GM21737 (cell line): ENCODE data around the gene RAB7A.
"Not testable (repeated sequence)": the region's sequence is repeated elsewhere in the genome, so short reads cannot be mapped to it uniquely, and the experiment has no call there.

Experiments
- ATAC-seq: cut with Tn5 transposase; IDR thresholded peaks from one replicate; pipeline ENCODE4 v1.9.1; 2021; ENCODE audit warnings: mild to moderate bottlenecking, moderate library complexity; ENCODE audit not compliant: unreplicated experiment

RAB7A gene

DNA sequence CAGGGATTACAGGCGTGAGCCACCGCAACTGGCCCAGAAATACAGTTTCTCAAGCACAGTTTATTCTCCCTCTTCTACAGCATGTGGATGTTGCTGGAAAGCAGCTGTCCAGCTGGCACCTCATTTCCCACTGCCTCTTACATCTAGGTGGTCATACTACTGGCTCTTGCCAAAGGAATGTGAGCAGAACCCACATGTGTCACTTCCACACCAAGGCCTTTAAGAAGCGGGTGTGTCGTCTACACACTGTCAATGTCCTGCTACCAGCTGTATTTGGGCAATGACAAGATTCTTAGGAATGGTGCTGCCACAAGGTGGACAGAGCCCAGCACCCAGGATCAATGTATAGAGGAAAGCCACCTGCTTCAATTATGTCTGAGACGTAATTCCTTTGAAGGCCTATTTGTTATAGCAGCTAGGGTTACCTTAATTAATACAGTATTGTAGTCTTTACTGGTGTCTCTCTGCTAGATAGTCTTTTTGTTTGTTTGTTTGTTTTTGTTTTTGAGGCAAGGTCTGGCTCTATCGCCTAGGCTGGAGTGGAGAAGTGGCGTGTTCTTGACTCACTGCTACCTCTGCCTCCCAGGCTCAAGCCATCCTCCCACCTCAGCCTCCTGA is 15.1 kb upstream of the RAB7A start:
- no peak for ATAC-seq

DNA sequence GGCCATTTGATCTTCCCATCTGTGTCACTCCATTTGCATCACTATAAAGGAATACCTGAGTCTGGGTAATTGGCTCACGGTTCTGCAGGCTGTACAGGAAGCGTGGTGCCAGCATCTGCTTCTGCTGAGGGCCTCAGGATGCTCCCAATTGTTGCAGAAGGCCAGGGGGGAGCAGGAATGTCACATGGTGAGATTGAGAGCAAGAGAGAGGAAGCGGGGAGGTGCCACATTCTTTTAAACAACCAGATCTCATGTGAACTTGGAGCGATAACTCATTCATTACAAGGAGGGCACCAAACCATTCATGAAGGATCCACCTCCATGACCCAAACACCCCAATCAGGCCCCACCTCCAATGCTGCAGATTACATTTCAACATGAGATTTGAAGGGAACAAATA is 13.1 kb upstream of the RAB7A start:
- ATAC-seq: no peak

DNA sequence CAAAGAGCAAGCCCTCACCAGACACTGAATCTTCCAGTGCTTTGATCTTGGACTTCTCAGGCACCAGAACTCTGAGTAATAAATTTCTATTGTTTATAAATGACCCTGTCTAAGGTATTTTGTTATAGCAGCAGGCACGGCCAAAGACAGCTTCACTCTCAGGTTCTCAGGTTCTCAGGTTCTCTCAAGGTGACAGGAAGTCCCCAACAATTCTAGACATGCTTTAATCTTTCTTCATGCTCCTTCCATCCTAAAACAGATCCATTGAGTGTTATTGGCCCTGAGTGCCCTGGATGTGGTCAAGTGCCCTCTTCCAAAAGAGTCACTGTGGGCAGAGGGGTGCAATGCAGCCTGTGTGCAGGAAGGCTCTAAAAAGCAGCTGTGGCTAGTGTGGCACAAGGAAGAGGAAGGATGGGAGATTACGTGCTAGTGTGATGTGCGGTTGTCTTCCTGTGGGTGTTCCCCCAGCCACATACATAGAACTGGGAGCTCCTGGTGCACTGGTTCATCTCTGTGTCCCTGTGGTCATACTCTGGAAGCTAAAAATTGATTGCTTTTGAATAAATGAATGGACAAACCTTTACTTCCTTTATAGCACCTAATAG is 11.0 kb upstream of the RAB7A start:
- no peak for ATAC-seq

DNA sequence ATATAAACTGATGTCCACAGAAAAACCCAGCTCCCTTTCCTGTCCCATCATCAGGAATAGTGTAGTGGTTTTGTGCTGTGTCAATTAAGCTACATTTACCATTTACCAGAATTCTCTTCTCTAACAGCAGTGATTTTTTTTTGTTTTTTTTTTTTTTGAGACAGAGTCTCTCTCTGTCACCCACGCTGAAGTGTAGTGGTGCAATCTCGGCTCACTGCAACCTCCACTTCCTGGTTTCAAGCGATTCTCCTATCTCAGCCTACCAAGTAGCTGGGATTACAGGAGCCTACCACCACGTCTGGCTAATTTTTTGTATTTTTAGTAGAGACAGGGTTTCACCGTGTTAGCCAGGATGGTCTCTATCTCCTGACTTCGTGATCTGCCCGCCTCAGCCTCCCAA is 7.1 kb upstream of the RAB7A start:
- not testable (repeated sequence) for ATAC-seq

DNA sequence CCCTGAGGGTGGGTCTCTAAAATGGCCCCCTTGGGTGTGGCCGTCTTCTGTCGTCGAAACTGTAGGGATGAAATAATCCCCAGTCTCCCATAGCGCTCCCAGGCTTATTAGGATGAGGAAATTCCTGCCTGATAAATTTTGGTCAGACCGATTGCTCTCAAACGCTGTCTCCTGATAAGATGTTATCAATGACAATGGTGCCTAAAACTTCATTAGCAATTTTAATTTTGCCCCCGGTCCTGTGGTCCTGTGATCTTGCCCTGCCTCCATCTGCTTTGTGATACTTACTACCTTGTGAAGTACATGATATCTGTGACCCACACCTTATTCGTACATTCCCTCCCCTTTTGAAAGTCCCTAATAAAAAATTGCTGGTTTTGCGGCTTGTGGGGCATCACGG is 5.1 kb upstream of the RAB7A start:
- ATAC-seq: no peak

DNA sequence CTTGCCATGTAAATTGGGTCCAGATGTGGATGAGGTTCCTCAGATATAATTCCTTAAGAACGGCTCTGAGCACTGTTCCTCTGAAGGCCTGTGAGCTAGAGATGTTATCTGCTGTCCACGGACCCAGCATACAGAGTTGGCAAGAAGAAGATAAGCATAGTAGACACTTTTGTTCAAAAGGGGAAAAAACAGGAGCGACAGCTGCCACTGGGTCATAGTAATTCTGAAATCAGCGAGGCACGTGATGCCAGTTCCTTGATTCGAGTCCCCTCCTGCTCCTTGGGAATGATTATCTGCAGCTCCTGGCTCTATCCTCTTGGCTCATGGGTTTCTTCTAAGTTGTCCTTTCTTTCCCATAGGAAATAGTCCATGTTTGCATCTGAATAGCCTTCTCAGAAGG is 2.5 kb upstream of the RAB7A start:
- no peak for ATAC-seq

DNA sequence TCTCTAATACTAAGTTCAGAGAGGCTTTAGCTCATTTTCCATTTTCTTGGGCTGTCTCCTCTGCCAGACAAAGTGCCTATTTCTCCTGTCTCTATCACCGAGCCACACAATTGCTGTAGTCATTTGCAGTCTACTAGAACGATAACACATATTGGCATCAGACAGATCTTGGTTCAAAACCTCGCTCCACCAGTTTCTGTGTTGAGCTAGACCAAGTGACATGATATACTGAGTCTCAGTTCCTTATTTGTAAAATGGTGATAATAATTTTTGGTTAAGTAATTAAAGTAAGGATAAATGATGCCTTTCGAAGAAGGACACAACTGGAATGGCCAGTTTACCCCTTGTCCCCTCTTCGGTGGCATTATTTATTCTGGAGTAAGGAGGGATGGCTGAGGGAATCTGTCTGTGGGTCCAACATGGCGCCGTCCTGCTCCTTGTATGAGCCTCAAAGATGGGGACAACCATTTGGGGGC is 398 bp upstream of the RAB7A start:
- ATAC-seq: peak; percentile 6

DNA sequence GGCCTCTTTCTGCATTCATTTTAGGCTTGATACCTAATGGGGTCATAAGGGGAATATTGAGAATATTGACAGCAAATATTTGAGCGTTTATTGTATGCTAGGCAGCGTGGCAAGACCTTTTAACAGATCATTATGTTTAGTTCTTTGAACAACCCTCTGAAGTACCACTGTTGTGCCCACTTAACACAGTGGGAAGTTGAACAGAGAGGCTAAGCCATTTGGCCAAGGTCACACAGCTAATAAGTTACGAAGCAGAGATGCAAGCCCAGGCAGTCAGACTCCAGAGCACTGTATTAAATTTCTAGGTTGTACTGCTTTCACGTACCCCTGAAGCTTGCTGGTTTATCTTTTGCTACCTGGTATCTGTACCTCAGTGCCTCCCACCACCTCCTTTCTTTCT is 1.1 kb downstream of the RAB7A start:
- ATAC-seq: no peak

DNA sequence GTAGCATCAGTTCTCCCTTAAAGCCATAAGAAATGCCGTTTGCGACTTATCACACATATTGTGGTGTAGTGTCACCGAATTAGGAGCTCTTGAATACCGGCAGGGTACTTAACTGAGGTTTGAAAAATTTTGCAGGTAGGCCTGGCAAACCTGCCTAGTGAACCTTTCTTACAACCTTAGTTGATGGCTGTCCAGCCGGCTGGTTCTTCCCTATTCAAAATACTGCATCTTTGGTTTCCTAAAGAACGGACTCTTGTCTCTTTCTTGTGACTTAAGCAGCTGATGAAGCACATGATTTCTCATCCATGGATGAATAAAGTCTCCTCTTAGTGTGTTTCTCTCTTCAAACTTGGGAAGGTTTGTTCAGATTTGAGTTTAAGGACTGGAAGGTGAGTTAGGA is 1.5 kb downstream of the RAB7A start:
- ATAC-seq: no peak

DNA sequence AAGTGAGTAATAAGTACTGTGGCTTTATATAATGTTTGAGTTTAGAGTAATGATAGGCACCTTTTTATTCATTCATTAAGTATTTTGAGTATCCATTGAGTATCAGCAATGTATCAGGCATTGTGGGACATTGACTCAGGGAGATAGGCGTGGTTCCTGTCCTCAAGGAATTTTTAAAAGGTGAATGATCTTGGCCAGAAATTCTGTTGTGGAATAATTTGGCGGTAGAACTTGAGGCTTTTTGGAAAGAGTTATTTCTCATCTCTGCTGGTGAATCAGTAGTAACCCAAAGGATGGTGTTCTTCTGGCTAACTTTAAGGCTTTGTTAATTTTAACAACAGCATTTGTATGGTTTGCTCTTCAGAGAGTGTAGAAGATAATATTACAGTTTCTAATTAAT is 2.0 kb downstream of the RAB7A start:
- ATAC-seq: no peak

DNA sequence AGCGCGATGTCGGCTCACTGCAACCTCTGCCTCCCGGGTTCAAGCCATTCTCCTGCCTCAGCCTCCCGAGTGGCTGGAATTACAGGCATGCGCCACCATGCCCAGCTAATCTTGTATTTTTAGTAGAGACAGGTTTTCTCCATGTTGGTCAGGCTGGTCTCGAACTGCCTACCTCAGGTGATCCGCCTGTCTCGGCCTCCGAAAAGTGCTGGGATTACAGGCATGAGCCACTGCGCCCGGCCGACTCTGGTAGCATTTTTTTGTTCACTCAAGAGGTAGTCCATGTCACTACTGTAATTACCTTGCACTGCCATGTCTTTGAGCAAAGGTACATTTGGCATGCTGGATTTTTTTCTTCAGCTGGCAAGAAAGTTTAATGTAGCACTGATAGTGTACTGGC is 2.5 kb downstream of the RAB7A start:
- ATAC-seq: not testable (repeated sequence)

DNA sequence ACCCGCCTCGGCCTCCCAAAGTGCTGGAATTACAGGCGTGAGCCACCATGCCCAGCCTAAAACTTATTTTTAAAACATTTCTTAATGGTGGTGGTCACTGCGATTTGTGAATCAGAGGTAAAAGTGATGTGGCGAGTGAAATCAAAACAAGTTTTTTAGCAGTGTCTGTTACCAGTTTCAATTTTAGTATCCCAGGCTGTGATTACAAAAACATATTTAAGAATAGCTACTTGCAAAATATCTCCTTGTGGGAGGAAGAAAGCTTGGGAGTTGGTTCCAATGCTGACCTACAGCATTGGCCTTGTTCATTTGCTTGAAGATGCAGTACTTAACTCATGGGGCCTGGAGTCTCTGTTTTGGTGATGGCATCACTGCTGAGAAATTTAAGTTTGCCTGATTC is 4.5 kb downstream of the RAB7A start:
- ATAC-seq: no peak

DNA sequence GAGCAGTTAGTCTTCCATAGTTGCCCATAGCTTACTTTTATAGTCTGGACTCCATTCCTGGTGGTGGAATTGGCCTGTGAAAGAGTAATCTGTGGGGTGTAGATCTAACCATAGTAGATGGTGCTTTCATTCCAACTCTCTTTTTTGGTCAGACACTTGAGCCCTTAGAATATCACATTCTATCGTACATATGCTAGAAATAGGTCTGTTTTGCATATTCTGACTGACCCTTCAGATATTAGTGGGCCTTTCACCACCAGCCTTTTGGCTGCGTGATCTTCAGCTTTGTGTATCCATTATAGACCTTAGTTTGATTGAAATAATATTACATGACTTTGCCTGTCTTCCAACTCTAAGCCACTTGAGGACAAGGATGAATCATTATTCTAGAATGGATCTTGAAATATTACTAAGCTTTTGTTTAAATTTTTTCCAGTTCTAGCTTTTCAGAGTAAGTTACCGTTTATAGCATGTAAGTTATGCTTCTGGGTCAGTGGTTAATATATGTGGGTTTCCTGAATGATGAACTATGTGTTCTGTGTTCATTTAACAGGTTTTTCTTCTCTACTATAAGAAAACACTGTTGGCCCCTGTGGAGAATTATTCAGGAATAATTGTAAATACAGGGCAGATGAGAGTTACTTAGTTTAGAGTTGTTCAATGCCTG is 8.7 kb downstream of the RAB7A start:
- no peak for ATAC-seq

DNA sequence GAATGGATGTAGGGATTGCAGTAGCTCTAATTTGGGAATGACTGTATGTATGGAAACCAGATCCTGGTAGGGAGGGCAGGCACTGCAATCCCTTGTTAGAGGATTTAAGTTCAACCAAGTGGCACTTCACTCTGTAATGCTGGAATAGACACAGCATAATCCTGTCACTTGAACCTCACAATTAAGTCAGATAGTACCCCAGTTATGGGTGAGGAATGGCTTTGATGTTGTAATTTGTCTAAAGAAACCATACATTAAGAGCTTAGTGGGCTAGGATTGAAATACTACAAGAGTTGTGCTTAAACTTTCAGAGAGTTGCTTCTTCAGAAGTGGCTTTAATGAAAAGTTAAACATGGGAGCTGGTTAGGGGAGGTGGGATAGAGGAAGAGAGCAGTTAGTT is 9.3 kb downstream of the RAB7A start:
- ATAC-seq: no peak

DNA sequence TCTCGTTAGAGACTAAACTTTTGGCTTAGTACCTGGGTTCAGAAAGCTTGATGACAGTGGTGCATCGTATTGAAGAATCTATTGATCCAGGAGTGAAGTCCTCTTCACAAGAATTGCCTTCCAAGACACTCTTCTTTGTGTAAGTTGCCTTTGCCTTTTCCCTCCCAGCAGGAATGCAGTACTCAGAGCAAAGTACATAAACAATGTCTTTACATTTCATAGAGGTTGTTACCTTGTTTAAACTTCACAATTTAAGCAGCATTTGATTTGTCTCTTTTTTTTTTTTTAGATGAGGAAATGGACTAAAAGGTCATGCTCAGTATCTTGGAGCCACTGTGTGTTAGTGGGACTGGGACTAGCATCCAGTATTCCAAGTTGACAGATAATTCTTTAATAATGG is 9.9 kb downstream of the RAB7A start:
- no peak for ATAC-seq

DNA sequence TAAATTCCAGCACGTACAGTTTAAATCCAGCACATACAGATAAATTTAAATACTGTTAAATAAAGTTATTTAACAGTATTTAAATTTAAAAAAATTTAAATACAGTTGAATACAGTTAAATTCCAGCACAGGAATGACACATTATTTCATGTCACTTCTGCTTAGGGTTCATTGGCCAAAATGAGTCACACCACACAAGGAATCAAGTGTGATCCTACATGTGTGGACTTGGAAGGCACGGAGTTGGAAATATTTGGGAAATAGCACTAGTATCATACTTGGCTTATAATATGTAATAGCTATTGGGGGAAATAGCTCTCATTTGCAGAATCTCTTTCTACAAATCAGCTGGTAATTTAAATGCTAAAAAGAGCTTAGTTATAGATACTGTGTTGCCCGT is 10.6 kb downstream of the RAB7A start:
- ATAC-seq: no peak

DNA sequence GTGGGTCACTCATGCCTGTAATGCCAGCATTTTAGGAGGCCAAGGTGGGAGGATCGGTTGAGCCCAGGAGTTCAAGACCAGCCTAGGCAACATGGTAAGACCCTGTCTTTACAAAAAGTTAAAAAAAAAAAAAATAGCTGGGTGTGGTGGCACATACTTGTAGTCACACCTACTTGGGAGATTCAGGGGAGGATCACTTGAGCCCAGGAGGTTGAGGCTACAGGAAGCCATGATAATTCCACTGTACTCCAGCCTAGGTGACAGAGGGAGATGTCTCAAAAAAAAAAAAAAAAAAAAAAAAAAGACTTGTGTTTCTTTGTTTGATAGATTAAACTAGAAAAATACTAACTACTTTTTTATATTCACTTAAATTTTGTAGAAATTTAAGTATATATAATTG is 14.6 kb downstream of the RAB7A start:
- ATAC-seq: no peak

DNA sequence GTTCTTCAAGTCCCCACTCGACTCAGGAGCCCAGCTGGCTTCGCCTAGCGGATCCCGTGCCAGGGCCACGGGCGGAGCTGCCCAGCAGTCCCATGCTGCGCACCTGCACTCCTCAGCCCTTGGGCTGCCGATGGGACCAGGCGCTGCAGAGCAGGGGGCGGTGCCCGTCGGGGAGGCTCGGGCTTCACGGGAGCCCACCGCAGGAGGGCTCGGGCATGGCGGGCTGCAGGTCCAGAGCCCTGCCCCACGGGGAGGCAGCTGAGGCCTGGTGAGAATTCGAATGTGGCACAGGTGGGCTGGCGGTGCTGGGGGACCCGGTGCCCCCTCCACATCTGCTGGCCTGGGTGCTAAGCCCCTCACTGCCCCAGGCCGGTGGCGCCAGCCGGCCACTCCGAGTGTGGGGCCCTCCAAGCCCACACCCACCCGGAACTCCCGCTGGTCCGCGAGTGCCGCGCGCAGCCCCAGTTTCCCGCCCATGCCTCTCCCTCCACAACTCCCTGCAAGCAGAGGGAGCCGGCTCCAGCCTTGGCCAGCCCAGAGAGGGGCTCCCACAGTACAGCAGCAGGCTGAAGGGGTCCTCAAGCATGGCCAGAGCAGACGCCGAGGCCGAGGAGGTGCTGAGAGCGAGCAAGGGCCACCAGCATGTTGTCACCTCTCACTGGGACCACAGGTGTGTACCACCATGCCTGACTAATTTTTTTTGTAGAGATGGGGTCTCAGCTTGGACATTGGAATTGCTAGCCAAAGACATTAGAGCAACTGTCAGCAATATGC is 17.0 kb downstream of the RAB7A start:
- no peak for ATAC-seq

DNA sequence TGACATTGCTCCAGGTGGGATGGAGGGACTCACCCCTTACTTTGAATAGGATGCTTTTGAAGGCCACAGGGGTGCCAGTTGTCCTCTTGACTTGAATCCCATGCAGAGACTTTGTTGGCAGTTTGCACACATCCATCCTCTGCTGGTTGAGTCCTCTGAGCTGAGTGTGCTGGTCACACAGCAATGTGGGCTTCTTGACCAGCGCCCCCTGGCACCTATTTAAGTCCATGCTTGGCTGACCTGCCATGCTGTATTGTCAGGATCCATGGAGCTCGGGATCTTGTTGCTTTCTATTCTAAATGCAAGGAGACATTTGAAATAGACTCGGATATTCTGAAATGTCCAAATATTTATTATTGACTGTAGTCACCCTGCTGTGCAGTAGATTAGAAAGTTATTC is 19.8 kb downstream of the RAB7A start:
- no peak for ATAC-seq

DNA sequence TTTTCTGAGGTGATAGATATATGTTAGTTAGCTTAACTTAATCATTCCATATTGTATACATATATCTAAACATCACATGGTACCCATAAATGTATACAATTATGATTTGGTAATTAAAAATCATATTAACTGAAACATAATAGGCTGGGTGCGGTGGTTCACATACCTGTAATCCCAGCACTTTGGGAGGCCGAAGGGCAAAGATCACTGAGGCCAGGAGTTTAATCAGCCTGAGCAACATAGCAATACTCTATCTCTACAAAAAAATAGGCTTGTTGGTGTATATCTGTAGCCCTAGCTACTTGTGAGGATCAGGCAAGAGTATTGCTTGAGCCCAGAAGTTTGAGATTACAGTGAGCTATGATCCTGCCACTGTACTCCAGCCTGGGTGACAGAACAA is 20.9 kb downstream of the RAB7A start:
- no peak for ATAC-seq

DNA sequence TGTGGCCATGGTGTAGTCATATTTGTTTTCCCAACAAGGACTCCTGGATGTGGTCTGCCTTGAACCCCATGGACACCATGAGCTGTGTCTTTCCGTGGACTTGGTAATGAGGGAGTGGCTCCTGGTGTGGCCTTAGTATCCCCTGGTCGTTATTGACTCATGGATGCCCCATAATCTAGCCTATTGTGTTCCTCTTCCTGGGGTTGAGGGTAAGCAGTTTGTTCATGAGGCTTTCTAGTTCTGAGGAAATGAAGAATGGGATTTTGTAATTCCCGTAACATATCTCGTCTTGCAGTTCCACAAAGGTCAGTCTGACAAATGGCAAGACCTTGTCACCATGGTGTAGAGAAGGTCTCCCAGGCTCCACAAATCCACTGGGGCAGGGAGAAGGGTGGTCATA is 22.6 kb downstream of the RAB7A start:
- no peak for ATAC-seq

DNA sequence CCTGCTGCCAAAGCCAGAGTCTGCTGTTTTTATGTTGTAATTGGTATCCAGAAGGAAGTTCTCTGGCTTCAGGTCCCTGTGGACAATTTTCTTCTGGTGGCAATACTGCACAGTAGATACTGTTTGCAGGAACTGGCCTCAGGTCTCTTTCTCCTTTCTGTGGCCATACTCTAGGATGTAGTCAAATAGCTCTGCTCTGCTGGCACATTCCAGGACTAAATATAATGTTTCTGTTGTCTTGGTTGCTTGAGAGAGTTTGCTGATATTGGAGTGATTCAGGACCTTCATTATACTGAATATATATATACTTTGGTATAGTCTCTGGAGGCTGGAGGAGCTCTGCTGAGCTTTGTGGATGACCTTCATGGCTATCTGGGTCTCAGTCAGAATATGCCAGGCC is 23.1 kb downstream of the RAB7A start:
- no peak for ATAC-seq
